Lower leg skin (tissue), 4 donors: ENCODE measurements around the gene CIAPIN1. TPM values are rescaled to one million over a fixed set of nuclear protein-coding genes. Genes with fewer than 3 reads are reported as not detected.

ENCODE experiments used
- total RNA-seq, 4 donors: library from RNA; depleted of rRNA; stranded (reverse); fragments of >200 nt; gene quantifications; one replicate each; pipeline ENCODE4 v1.1.0, GENCODE V29; 2016

Gene CIAPIN1
- total RNA-seq, 4 donors from 2014 or later = 20.9 to 40.8 (median 30.7) TPM

Other genes starting within 250 kb of the CIAPIN1 start
- 10 to 100 TPM; 36.3 to 62.6 (median 48.0) TPM for gene ARL2BP, start 202.1 kb downstream of the CIAPIN1 start, total RNA-seq
- 100 to 1,000 TPM in 3 of 4 donors, 10 to 100 TPM in 1; 58.4 to 241 (median 218) TPM for gene PLLP, start 162.7 kb downstream of the CIAPIN1 start, total RNA-seq
- gene CCL22, start 88.6 kb downstream of the CIAPIN1 start, total RNA-seq = 10 to 100 TPM in 1 of 4 donors, 1 to 10 TPM in 2, under 1 TPM in 1; 0.99 to 10.1 (median 2.0) TPM
- gene CX3CL1, start 74.9 kb downstream of the CIAPIN1 start, total RNA-seq = 10 to 100 TPM in 3 of 4 donors, 1 to 10 TPM in 1; 5.8 to 31.9 (median 18.3) TPM
- gene CCL17, start 42.6 kb downstream of the CIAPIN1 start, total RNA-seq = 1 to 10 TPM in 1 of 4 donors, not detected in 3; 1.1 TPM
- 10 to 100 TPM; 38.7 to 55.3 (median 52.2) TPM for gene COQ9, start 94 bp upstream of the CIAPIN1 start, total RNA-seq
- gene POLR2C, start 15.3 kb upstream of the CIAPIN1 start, total RNA-seq = 100 to 1,000 TPM in 2 of 4 donors, 10 to 100 TPM in 2; 87.9 to 128 (median 98.1) TPM
- gene DOK4, start 39.1 kb upstream of the CIAPIN1 start, total RNA-seq = 10 to 100 TPM; 38.9 to 60.5 (median 44.6) TPM
- 10 to 100 TPM; 13.7 to 18.9 (median 16.4) TPM for gene CCDC102A, start 89.2 kb upstream of the CIAPIN1 start, total RNA-seq
- gene ADGRG5, start 95.3 kb upstream of the CIAPIN1 start, total RNA-seq = 1 to 10 TPM in 1 of 4 donors, under 1 TPM in 3; 0.23 to 1.5 (median 0.47) TPM
- 100 to 1,000 TPM; 129 to 159 (median 136) TPM for gene ADGRG1, start 181.2 kb upstream of the CIAPIN1 start, total RNA-seq
- gene ADGRG3, start 220.9 kb upstream of the CIAPIN1 start, total RNA-seq = 1 to 10 TPM in 3 of 4 donors, under 1 TPM in 1; 0.25 to 7.3 (median 1.1) TPM
- gene DRC7, start 247.4 kb upstream of the CIAPIN1 start, total RNA-seq = not detected